CD14-positive monocyte (primary cell): ENCODE data around the gene AURKAIP1. TPM values are rescaled to one million over a fixed set of nuclear protein-coding genes. Genes with fewer than 3 reads are reported as not detected.

ENCODE experiments used
- DNase-seq, 3 donors: peaks; one replicate each; pipeline ENCODE4 v3.0.0-alpha.2; 2011 to 2022
- H2AFZ ChIP-seq: 2 replicates; pipeline ENCODE4 v1.6.0; 2012; ENCODE audit warnings: mild to moderate bottlenecking, low read depth, low read length, inconsistent platforms; ENCODE audit not compliant: insufficient read depth, poor library complexity, severe bottlenecking
- H3K27ac ChIP-seq, 2 donors: 1 replicate in 1 of 2; 2 replicates in 1 of 2; pipeline ENCODE4 v1.5.1; 2012 to 2013; ENCODE audit warnings: low read length in 2 of 2, control low read depth in 1 of 2, inconsistent platforms in 1 of 2, low read depth in 1 of 2, mild to moderate bottlenecking in 1 of 2
- H3K27me3 ChIP-seq, 2 donors: one replicate each; pipeline versions ENCODE4 v1.6.0 to v1.6.1; 2011 to 2013; ENCODE audit warnings: low read length in 2 of 2; ENCODE audit not compliant: control insufficient read depth in 2 of 2, insufficient read depth in 2 of 2
- H3K36me3 ChIP-seq, 2 donors: replicated peaks in 1 of 2; 1 replicate in 1 of 2; 2 replicates in 1 of 2; pipeline versions ENCODE4 v1.5.1 to v1.6.1; 2012 to 2013; ENCODE audit warnings: low read length in 2 of 2, control low read depth in 1 of 2, inconsistent platforms in 1 of 2, mild to moderate bottlenecking in 1 of 2; ENCODE audit not compliant: insufficient read depth in 2 of 2, control insufficient read depth in 1 of 2
- H3K4me1 ChIP-seq, 2 donors: 1 replicate in 1 of 2; 2 replicates in 1 of 2; pipeline versions ENCODE4 v1.5.1 to v1.6.1; 2012 to 2013; ENCODE audit warnings: low read length in 2 of 2, control low read depth in 1 of 2, inconsistent platforms in 1 of 2, mild to moderate bottlenecking in 1 of 2, moderate library complexity in 1 of 2; ENCODE audit not compliant: insufficient read depth in 2 of 2, control insufficient read depth in 1 of 2
- H3K4me2 ChIP-seq: replicated peaks from 2 replicates; pipeline ENCODE3; 2012; ENCODE audit warnings: low read length, moderate library complexity, mild to moderate bottlenecking; ENCODE audit not compliant: poor library complexity, severe bottlenecking; ENCODE audit errors: extremely low read depth
- H3K4me3 ChIP-seq, 3 experiments: fragments of 200-600 bp in 1 of 3; sonication (generic) in 1 of 3; replicated peaks in 1 of 3; 1 replicate in 2 of 3; 2 replicates in 1 of 3; pipeline ENCODE4 v1.5.1; 2011 to 2013; ENCODE audit warnings: low read length in 3 of 3, mild to moderate bottlenecking in 3 of 3, control low read depth in 2 of 3, low read depth in 2 of 3, inconsistent platforms in 1 of 3, moderate library complexity in 1 of 3
- H3K79me2 ChIP-seq: 2 replicates; pipeline ENCODE4 v1.6.0; 2012; ENCODE audit warnings: mild to moderate bottlenecking, control low read depth, inconsistent platforms, low read length, moderate library complexity; ENCODE audit not compliant: insufficient read depth
- H3K9ac ChIP-seq: 2 replicates; pipeline ENCODE4 v1.6.0; 2017; ENCODE audit warnings: low read length, mild to moderate bottlenecking; ENCODE audit not compliant: insufficient read depth, poor library complexity, severe bottlenecking
- H3K9me3 ChIP-seq, 2 donors: replicated peaks in 1 of 2; 1 replicate in 1 of 2; 2 replicates in 1 of 2; pipeline versions ENCODE4 v1.5.1 to v1.6.1; 2012 to 2013; ENCODE audit warnings: low read length in 2 of 2, control low read depth in 1 of 2; ENCODE audit not compliant: control insufficient read depth in 1 of 2, insufficient read depth in 1 of 2
- H4K20me1 ChIP-seq: 2 replicates; pipeline ENCODE4 v1.6.0; 2012; ENCODE audit warnings: mild to moderate bottlenecking, low read length, control low read depth, moderate library complexity; ENCODE audit not compliant: insufficient read depth
- H3K27ac Mint-ChIP-seq, 7 donors: one replicate each; pipeline ENCODE4 v1.8.0; 2020; ENCODE audit warnings: mild to moderate bottlenecking in 7 of 7, mixed read lengths in 7 of 7, moderate library complexity in 6 of 7, inconsistent platforms in 2 of 7
- H3K27me3 Mint-ChIP-seq, 3 donors: one replicate each; pipeline ENCODE4 v1.8.0; 2021 to 2022; ENCODE audit warnings: low read depth in 3 of 3, mild to moderate bottlenecking in 3 of 3, mixed read lengths in 3 of 3, moderate library complexity in 3 of 3, inconsistent platforms in 1 of 3
- H3K36me3 Mint-ChIP-seq, 2 donors: one replicate each; pipeline ENCODE4 v1.8.0; 2020; ENCODE audit warnings: mixed read lengths in 2 of 2, inconsistent platforms in 1 of 2, mild to moderate bottlenecking in 1 of 2
- H3K4me1 Mint-ChIP-seq: one replicate; pipeline ENCODE4 v1.8.0; 2020; ENCODE audit warnings: mild to moderate bottlenecking, mixed read lengths
- H3K4me3 Mint-ChIP-seq, 2 donors: one replicate each; pipeline ENCODE4 v1.8.0; 2020; ENCODE audit warnings: mild to moderate bottlenecking in 2 of 2, mixed read lengths in 2 of 2, moderate library complexity in 1 of 2
- H3K9me3 Mint-ChIP-seq, 7 donors: one replicate each; pipeline ENCODE4 v1.8.0; 2020 to 2022; ENCODE audit warnings: mixed read lengths in 7 of 7, mild to moderate bottlenecking in 6 of 7, moderate library complexity in 6 of 7, inconsistent platforms in 2 of 7
- CTCF ChIP-seq: fragments of 200-600 bp; IDR thresholded peaks from one replicate; pipeline ENCODE4 v1.8.0; 2022; ENCODE audit warnings: antibody characterized with exemption, mild to moderate bottlenecking
- WGBS: methylation state at CpG from one replicate; pipeline ENCODE4 v1.1.5; 2013; ENCODE audit warnings: missing lambda C conversion rate; ENCODE audit not compliant: insufficient coverage; 5-methylcytosine and 5-hydroxymethylcytosine counted together
- intact Hi-C, 2 donors: fragments of 100-400 bp; cut with micrococcal nuclease; formaldehyde crosslinking; loops; one replicate each; pipeline versions ENCODE4 v1.15.0 to v1.15.1; 2023
- polyA plus RNA-seq, 3 donors: library from polyadenylated mRNA; depleted of rRNA in 1 of 3; unstranded in 2 of 3; stranded (reverse) in 1 of 3; fragments of 300-500 nt in 2 of 3; fragments of >200 nt in 1 of 3; fragmentation: Illumina TruSeq in 2 of 3; gene quantifications; 1 replicate in 2 of 3; 2 replicates in 1 of 3; pipeline ENCODE4 v1.2.3, GENCODE V29; 2012 to 2021

AURKAIP1 gene
- polyA plus RNA-seq, 3 donors, result 59.1 to 160 (median 134) TPM

- intact Hi-C loops, result loop anchor here in 1 of 2 donors (1.0 kb wide), 1 partner anchor 8 kb away; no protein-coding TSS in a partner anchor
- Histone ChIP-seq H3K4me2 (peak overlapping the region; percentile 88), H3K27me3 (no peaks in the 10 kb centered on the region), H2AFZ (peak overlapping the region; percentile 93), H3K79me2 (peaks cover 83% of the 10 kb centered on the region), H3K4me1 (peaks cover 24 to 31% of the 10 kb centered on the region in 2 donors), H3K36me3 (peaks cover 57 to 67% of the 10 kb centered on the region in 2 donors), H3K9ac (peak overlapping the region; percentile 97), H4K20me1 (peaks cover 51% of the 10 kb centered on the region), H3K9me3 (no peaks in the 10 kb centered on the region), H3K27ac (peak overlapping the region in 1 of 2 donors; percentile 82), H3K4me3 (peak overlapping the region; percentile 72 to 87 (median 83))
- peaks cover 51 to 73% of the 10 kb centered on the region in 2 donors for H3K36me3 Mint-ChIP-seq
- no peak for TF ChIP-seq CTCF
- 64% methylated on average over 16 of the region's 19 CpGs for WGBS
- H3K27ac Mint-ChIP-seq, result peak overlapping the region; percentile 83 to 92 (median 87)
- peaks cover 32% of the 10 kb centered on the region for H3K4me1 Mint-ChIP-seq
- peak in 2 of 3 donors; percentile 21 to 41 for DNase-seq
- no peaks in the 10 kb centered on the region for H3K27me3 Mint-ChIP-seq
- peak overlapping the region; percentile 89 to 90 for H3K4me3 Mint-ChIP-seq
- no peaks in the 10 kb centered on the region for H3K9me3 Mint-ChIP-seq
These were observed 23.0 kb upstream of the AURKAIP1 start for GRCh38 chr1:1397839-1398523.

DNA sequence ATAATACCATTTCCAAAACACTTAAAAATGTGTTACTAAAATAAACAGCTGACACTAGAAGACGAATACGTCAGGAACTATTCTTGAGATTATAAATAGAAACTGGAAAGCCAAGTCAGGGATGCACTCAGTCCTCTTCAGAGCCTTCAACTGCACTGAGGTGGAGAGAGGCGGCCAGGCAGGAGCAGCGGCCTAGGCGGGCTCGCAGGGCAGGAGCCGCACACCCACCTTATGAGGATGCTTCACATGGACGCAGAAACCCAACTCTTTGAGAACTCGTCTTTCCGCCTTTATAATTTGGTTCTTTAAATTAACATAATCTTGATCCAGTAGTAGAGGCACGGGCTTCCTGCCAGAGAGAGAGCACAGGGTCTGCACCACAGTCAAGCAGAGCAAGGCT is 20.2 kb upstream of the AURKAIP1 start:
- Mint-ChIP-seq H3K9me3 (peaks cover 0 to 3% (median under 1%) of the 10 kb centered on the region in 7 donors), H3K27ac (peak overlapping the region in 3 of 7 donors; percentile 6 to 23 (median 17)), H3K4me1 (peaks cover 20% of the 10 kb centered on the region), H3K36me3 (peaks cover 56 to 75% of the 10 kb centered on the region in 2 donors), H3K4me3 (no peak overlapping the region), H3K27me3 (no peaks in the 10 kb centered on the region)
- Histone ChIP-seq H3K4me3 (no peak overlapping the region), H2AFZ (no peak overlapping the region), H4K20me1 (peaks cover 54% of the 10 kb centered on the region), H3K4me2 (no peak overlapping the region), H3K9me3 (no peaks in the 10 kb centered on the region), H3K27me3 (no peaks in the 10 kb centered on the region), H3K36me3 (peaks cover 65 to 72% of the 10 kb centered on the region in 2 donors), H3K9ac (no peak overlapping the region), H3K27ac (no peak overlapping the region), H3K4me1 (peaks cover 16 to 21% of the 10 kb centered on the region in 2 donors), H3K79me2 (peaks cover 65% of the 10 kb centered on the region)
- intact Hi-C loops, result no loop called here
- TF ChIP-seq CTCF, result no peak
- DNase-seq, result no peak
- WGBS, result 93% methylated on average over 9 of the region's 11 CpGs
